NCI-H2029 treated with DMSO at 0.1 percent for 48 hours (cell line): Measurements from ENCODE around the gene OTX1.
"Not testable (repeated sequence)": the region's sequence is repeated elsewhere in the genome, so short reads cannot be mapped to it uniquely, and the experiment has no call there.

Experiments used
- DNase-seq: peaks from one replicate; lab custom pipeline; 2025; lab: John Stamatoyannopoulos, UW

The OTX1 gene

GRCh38 chr2:63058921-63059792, 8.5 kb downstream of the OTX1 start:
- DNase-seq, result no peak

DNA sequence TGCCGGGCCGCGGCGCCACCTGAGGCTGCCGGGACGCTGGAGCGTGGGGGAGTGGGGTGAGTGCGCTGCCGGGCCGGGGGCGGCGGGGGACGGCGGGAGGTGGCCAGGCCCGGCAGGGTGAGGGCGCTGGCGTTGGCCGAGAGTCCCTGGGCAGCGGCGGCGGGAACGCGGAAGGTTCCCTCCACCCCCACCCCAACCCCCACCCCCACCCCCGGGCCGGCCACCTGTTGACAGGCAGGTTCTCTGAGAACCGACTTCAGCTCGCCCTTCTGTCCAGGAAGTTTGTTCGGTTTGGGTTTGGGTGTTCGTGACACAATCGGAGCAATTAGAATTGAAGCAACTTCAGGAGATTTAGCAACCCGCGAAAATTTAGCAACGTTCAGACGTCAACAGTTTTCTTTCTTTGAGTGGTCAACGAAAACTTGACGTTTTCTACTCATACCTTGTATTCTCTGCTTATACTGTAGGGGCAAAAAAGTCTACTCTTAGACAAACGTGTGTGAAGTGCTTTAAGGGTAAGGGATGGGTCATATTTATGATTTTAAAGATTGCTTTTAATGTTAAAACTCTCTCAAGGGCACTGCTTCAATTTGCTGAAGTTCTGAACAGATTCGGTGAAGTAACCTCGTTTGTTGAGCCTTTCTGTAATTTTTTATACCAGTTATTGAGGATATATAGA, 9.3 kb downstream of the OTX1 start:
- no peak for DNase-seq

GRCh38 chr2:63060472-63060991, 9.9 kb downstream of the OTX1 start:
- no peak for DNase-seq

- DNase-seq, result no peak
Measured at GRCh38 chr2:63064197-63064596, 13.6 kb downstream of the OTX1 start.

DNA sequence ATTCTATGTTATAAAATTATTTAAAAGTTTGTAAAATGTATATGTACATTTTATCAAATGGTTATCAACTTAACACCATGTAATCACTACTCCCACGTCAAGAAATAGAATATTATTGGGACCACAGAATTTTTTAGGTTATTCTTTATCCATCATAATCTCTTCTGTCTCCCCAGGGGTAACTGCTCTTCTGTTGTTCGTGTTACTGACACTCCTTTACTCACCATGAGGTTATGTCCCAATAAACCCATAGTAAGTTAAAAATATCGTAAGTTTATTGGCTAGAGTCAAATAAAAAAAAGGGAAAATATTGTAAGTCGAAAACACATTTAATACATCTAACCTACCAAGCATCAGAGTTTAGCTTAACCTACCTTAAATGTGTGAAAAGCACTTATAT, 14.0 kb downstream of the OTX1 start:
- no peak for DNase-seq

DNA sequence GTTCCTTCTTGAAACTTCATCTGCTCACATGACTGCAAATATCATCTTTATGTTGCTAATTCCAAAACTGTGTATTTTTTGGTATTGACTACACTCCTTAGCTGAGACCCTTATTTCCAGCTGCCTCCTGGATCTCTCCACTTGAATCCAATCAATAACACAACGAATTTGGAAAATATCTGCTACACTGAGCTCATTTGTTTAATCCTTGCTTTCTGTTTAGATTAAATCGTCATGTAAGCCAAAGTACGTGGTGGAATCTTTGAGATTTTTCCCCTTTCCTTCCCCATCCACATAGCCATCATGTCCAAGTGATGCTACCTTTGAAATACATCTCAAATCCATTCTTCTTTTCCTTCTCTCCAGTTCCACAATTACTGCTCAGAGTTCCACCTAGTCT, 15.6 kb downstream of the OTX1 start:
- no peak for DNase-seq

- no peak for DNase-seq
Measured at GRCh38 chr2:63066838-63067237, 16.2 kb downstream of the OTX1 start.

- no peak for DNase-seq
Measured at GRCh38 chr2:63071664-63072063, 21.0 kb downstream of the OTX1 start.

DNA sequence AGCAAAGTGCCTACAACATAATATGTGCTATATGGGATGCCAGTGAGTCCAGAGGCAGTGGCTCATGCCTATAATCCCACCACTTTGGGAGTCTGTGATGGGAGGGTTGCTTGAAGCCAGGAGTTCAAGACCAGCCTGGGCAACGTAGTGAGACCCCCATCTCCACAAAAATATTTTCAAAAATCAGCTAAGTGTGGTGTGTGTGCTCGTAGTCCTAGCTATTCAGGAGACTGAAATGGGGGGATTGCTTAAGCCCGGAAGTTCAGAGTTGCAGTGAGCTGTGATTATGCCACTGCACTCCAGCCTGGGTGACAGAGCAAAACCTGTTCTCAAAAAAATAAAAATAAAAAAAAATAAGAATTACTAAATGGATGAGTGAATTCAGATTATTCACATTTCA, 23.4 kb downstream of the OTX1 start:
- DNase-seq, result no peak

DNA sequence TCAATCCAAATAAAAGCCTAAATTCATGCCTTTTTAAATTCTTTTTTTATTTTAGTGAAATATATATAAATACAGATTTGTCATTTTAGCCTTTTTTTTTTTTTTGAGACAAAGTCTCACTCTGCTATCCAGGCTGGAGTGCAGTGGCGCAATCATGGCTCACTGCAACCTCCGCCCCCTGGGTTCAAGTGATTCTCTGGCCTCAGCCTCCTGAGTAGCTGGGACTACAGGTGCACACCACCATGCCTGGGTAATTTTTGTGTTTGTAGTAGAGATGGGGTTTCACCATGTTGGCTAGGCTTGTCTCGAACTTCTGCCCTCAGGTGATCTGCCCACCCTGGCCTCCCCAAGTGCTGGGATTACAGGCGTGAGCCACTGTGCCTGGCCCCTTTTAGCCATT, 23.8 kb downstream of the OTX1 start:
- DNase-seq, result not testable (repeated sequence)

DNA sequence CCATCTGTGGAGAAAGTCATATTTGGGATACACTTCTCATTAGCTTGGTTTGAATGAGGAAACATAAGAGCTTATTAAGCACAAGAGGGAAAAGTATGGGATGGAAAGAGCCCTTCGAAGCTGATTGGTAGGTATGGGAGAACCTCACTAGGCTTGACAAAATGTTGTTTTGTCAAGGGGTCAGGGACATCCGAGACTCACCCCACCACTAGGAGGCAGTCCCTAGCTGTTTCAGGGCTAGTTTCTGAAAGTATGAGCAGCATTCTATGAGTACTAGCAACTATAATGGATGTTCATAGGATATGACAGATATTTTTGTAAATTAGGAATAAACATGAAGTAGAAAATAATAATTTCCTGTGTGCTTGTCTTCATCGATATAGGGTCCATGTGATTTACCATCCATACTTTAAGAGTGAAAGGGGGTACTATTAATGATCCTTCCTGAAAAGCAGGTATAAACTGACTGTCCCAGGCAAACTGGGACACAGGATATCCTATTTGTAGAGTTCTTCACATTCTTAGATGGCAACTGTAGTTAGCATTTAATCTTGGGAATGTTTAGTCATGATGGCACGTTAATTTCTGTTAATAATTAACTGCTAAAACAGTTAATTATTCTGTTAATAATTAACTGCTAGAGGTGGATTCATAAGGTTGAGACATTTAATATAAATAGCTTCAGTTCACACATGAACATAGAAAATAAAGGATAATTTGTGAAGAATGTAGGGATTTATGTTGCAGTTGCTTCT, 28.4 kb downstream of the OTX1 start:
- DNase-seq, result no peak

DNA sequence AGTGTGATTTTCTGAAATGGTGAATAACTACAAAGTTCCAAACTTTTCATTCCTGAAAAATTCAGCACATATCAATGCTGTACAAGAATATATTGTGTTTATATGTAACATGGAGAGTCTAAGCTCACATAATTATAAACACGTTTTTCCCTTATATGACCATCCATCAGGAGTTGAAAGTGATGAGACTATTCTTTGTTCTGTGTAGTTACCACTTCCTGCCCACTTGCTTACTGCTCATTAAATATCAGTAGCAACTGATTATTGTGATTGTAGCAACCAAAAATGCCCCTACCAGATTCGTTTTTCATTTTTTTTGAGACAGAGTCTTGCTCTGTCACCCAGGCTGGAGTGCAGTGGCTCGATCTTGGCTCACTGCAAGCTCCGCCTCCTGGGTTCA, 30.8 kb downstream of the OTX1 start:
- no peak for DNase-seq

DNA sequence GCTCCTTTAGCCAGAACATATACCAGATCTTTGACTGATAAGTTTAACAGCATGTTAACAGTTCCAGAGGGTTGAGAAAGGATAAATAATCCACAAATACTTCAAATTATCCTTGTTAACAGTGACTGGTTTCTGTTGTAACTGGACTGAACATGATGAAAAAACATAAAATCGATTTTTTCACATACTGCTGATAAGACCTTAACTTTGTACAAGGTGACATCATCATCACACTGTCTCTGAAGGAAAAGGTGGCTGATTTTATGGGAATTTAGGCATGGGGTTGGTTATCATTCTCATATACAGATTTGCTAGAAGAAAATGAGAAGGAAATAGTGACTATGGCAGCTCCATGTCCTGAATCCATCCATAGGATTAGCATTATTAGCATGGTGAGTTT, 36.1 kb downstream of the OTX1 start:
- DNase-seq, result no peak

DNA sequence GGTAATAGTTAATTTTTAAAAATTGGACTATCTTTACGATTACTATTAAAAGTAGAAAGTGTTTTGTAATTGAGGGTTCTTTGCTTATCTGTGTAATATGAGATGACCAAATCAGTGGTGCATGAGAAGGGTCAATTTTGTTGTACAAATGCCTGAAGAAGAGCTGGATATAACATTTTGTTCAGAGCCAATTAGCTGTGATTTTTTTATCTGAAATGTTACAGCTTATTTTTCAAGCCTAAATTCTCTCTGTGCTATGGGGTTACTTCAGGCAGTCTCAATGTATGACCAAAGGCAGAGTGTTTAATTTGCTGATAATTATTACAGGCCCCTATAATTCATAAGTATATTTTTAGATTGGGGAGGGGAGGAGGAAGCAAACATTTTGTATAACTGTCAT, 41.8 kb downstream of the OTX1 start:
- no peak for DNase-seq

DNA sequence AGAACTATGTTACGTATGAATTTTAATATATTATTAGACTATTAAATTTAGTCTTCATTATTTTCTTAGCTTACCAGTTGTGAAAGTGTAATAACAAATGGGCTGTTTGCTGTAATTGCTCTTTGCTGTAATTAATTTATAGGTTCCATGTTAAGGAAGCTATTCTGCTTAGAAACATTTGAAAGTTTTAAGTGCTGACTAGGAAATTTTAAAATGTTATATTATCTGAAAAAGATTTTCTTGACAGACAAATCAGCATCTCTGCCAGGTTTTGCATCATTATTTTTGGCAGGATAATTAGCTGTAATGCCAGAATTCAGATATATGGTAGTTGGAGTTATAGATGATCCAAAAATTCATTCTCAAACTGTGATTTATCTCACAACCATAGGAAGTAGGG, 42.2 kb downstream of the OTX1 start:
- DNase-seq, result no peak

DNA sequence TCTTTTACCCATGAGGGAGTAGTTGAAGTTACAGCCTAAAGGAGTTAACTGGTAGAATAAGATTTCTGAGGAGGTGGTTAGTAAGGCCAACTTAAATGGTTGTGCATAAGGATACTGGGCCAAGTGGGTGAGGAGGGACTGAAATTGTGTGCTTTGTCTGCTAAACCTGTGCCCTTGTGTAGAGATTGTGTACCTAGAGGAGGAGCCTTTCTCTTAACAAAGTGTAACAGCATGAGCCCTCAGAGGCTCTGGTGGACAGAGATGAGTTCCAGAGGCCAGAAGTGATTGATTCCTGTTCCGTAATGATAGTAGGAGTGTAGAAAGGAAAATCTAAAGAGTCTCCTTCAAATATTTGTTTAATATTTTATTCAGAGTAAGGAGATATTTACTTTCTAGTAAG, 42.9 kb downstream of the OTX1 start:
- DNase-seq, result no peak

DNA sequence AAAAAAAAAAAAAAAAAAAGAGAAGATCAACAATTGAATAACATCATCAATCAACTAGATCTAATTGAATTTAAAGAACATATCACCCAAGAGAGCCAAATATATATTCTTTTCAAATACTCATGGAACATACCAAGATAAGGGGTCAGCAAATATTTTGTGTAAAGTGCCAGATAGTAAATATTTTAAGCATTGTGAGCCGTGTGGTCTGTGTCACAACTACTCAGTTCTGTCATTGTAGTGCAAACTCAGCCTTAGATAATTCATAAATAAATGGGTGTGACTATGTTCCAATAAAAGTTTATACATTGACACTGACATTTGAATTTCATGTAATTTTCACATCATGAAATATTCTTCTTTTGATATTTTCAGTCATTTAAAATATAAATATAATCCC, 45.9 kb downstream of the OTX1 start:
- no peak for DNase-seq

DNA sequence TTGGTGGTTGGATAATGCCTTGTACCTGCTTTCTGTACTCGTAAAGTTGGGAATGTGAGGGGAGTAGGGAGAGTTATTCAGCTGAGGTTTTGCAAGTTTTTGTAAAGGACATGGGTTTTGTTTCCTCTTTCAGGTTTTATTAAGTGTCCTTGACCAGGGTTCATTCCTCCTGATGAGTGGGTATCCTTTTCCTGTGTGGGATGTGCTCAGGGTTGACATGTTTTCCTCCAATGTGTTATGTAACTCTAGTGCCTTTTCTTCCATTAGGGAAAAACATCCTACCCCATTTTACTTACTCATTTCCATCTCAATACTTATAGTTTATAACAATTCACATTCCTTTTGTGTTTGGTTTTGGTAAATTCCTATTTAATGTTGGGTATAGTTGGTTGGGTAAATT, 48.4 kb downstream of the OTX1 start:
- no peak for DNase-seq

DNA sequence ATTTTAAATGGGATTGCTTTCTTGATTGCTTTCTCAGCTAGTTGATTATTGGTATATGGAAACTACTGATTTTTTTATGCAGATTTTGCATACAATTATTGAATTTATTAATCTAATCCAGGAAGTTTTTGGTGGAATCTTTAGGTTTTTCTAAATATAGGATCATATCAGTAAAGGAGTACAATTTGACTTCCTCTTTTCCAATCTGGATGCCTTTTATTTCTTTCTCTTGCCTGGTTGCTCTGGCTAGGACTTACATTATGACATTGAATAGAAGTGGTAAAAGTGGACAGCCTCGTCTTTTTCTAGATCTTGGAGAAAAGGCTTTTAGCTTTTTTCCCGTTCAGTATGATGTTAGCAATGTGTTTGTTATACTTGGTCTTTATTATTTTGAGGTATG, 51.3 kb downstream of the OTX1 start:
- DNase-seq, result no peak

DNA sequence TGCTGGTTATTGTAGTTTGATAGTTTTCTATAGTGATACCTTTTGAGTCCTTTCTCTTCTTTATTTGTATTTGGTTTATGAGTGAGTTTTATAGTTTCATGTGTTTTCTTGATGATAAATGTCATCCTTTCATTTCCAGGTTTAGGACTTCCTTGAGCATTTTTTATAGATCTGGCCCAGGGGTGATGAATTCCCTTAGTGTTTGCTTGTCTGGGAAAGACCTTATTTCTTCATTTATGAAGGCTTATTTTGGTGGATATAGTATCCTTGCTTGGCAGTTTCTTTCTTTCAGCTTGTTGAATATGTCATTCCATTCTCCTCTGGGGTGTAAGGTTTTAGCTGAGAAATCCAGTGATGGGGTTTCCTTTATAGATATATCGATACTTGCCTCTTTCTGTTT, 53.9 kb downstream of the OTX1 start:
- no peak for DNase-seq
